ENCODE data around the gene PLB1. TPM values are rescaled to one million over a fixed set of nuclear protein-coding genes. Genes with fewer than 3 reads are reported as not detected.

Gene PLB1
- total RNA-seq, 2 experiments from 2014 or later = 1.3 to 1.6 TPM

GRCh38 chr2:28649481-28650265, 153.8 kb downstream of the PLB1 start:
- DNase-seq (peak in 2 of 14 experiments; percentile 17 to 39), ATAC-seq (ENCODE audit: poor library complexity) (no peak)
- Mint-ChIP-seq H3K4me3 (no peak overlapping the region), H3K27ac (no peak overlapping the region), H3K9me3 (no peaks in the 10 kb centered on the region), H3K4me1 (ENCODE audit: low read depth) (peaks cover 19% of the 10 kb centered on the region), H3K27me3 (no peaks in the 10 kb centered on the region), H3K36me3 (ENCODE audit: low read depth) (no peaks in the 10 kb centered on the region)
- no peak overlapping the region for H3K27ac ChIP-seq (ENCODE audit: low read depth in 1 of 2, low read length in 2 of 2)
- ChIA-PET CTCF (no interaction called here), POLR2A (no interaction called here)
- TF ChIP-seq, protein P1, sequence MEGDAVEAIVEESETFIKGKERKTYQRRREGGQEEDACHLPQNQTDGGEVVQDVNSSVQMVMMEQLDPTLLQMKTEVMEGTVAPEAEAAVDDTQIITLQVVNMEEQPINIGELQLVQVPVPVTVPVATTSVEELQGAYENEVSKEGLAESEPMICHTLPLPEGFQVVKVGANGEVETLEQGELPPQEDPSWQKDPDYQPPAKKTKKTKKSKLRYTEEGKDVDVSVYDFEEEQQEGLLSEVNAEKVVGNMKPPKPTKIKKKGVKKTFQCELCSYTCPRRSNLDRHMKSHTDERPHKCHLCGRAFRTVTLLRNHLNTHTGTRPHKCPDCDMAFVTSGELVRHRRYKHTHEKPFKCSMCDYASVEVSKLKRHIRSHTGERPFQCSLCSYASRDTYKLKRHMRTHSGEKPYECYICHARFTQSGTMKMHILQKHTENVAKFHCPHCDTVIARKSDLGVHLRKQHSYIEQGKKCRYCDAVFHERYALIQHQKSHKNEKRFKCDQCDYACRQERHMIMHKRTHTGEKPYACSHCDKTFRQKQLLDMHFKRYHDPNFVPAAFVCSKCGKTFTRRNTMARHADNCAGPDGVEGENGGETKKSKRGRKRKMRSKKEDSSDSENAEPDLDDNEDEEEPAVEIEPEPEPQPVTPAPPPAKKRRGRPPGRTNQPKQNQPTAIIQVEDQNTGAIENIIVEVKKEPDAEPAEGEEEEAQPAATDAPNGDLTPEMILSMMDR (IDR thresholded peaks at IDR 0.05) = no peak
- H3K36me3 ChIP-seq (ENCODE audit: insufficient read depth, low read length) = no peaks in the 10 kb centered on the region
- peaks cover 7% of the 10 kb centered on the region for H3K4me1 ChIP-seq (ENCODE audit: insufficient read depth, low read length)
- intact Hi-C loops (cut with DNase I, micrococcal nuclease) = no loop called here
- no peaks in the 10 kb centered on the region for H3K27me3 ChIP-seq (ENCODE audit: control insufficient read depth in 1 of 2, insufficient read depth in 2 of 2, low read length in 2 of 2)
- no peak overlapping the region for H3K4me3 ChIP-seq (ENCODE audit: low read length)
- H3K9me3 ChIP-seq (ENCODE audit: control insufficient read depth in 1 of 2, insufficient read depth in 1 of 2, low read length in 2 of 2) = no peaks in the 10 kb centered on the region

DNA sequence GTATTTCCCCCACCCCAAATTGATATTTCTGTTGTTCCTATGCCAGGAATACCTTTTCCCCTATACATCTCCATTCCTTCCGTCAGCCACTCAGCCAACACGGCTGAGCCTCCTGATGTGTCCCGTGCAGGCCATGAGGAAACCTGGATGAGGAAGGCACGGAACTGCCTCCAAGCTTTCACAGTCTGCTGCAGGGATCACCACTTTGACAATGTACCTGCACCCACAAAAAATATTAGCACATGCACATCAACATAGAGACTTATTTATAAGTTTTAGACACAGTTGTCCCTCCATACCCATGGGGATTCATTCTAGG, 154.4 kb downstream of the PLB1 start:
- Histone ChIP-seq H3K27ac (ENCODE audit: low read depth in 1 of 2, low read length in 2 of 2) (no peak overlapping the region), H3K4me3 (ENCODE audit: low read length) (no peak overlapping the region), H3K9me3 (ENCODE audit: control insufficient read depth in 1 of 2, insufficient read depth in 1 of 2, low read length in 2 of 2) (no peaks in the 10 kb centered on the region), H3K4me1 (ENCODE audit: insufficient read depth, low read length) (peaks cover 7% of the 10 kb centered on the region), H3K27me3 (ENCODE audit: control insufficient read depth in 1 of 2, insufficient read depth in 2 of 2, low read length in 2 of 2) (no peaks in the 10 kb centered on the region), H3K36me3 (ENCODE audit: insufficient read depth, low read length) (no peaks in the 10 kb centered on the region)
- ATAC-seq (ENCODE audit: poor library complexity) (no peak), DNase-seq (no peak)
- ChIA-PET POLR2A (no interaction called here), CTCF (no interaction called here)
- H3K4me1 Mint-ChIP-seq (ENCODE audit: low read depth) = peaks cover 25% of the 10 kb centered on the region
- H3K27me3 Mint-ChIP-seq = no peaks in the 10 kb centered on the region
- no peak overlapping the region for H3K4me3 Mint-ChIP-seq
- H3K36me3 Mint-ChIP-seq (ENCODE audit: low read depth) = no peaks in the 10 kb centered on the region
- no peaks in the 10 kb centered on the region for H3K9me3 Mint-ChIP-seq
- H3K27ac Mint-ChIP-seq = no peak overlapping the region
- intact Hi-C loops (cut with DNase I, micrococcal nuclease) = no loop called here
- TF ChIP-seq, protein P1 (IDR thresholded peaks at IDR 0.05) = no peak

DNA sequence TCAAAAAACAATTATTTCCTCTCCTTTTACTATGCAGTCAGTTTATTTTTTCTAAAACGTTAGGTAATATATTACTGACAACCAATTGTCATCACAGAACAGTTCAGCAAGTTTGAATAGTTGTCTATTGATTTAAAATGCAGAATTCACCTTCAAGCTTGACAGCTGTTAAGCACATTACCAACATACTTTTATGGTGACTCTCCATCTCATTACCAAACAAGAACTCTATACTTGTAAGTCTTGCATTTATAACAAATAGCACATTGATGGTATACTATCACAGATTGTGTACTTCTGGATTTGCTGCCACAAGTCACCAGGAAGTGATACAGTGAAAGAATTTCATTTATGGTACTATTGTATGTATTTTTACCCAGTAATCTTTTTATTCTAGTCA, 156.4 kb downstream of the PLB1 start:
- intact Hi-C loops (cut with DNase I, micrococcal nuclease) = no loop called here
- Mint-ChIP-seq H3K27ac (no peak overlapping the region), H3K36me3 (ENCODE audit: low read depth) (no peaks in the 10 kb centered on the region), H3K9me3 (no peaks in the 10 kb centered on the region), H3K4me1 (ENCODE audit: low read depth) (peaks cover 37% of the 10 kb centered on the region), H3K27me3 (no peaks in the 10 kb centered on the region), H3K4me3 (no peak overlapping the region)
- no peaks in the 10 kb centered on the region for H3K36me3 ChIP-seq (ENCODE audit: insufficient read depth, low read length)
- TF ChIP-seq, protein P1 (IDR thresholded peaks at IDR 0.05) = no peak
- H3K27ac ChIP-seq (ENCODE audit: low read depth in 1 of 2, low read length in 2 of 2) = no peak overlapping the region
- peaks cover 11% of the 10 kb centered on the region for H3K4me1 ChIP-seq (ENCODE audit: insufficient read depth, low read length)
- ATAC-seq (ENCODE audit: poor library complexity) (no peak), DNase-seq (no peak)
- ChIA-PET POLR2A (no interaction called here), CTCF (interaction anchor here (0.7 kb wide), 1 partner anchor 58 kb away, joined by 3 read pairs; no protein-coding TSS in a partner anchor)
- H3K4me3 ChIP-seq (ENCODE audit: low read length) = no peak overlapping the region
- no peaks in the 10 kb centered on the region for H3K9me3 ChIP-seq (ENCODE audit: control insufficient read depth in 1 of 2, insufficient read depth in 1 of 2, low read length in 2 of 2)
- no peaks in the 10 kb centered on the region for H3K27me3 ChIP-seq (ENCODE audit: control insufficient read depth in 1 of 2, insufficient read depth in 2 of 2, low read length in 2 of 2)

All from CD4-positive, alpha-beta T cell (primary cell).